HG03064 (cell line): ENCODE measurements around the gene NR5A1.

Source experiments
- ATAC-seq: cut with Tn5 transposase; IDR thresholded peaks from one replicate; pipeline ENCODE4 v1.9.1; 2021; ENCODE audit warnings: low read depth; ENCODE audit not compliant: unreplicated experiment

Gene NR5A1

GRCh38 chr9:124485201-124485600, 22.0 kb downstream of the NR5A1 start:
- no peak for ATAC-seq

- ATAC-seq: no peak
Measured at GRCh38 chr9:124483481-124483880, 23.7 kb downstream of the NR5A1 start.

GRCh38 chr9:124482431-124483031, 24.7 kb downstream of the NR5A1 start:
- ATAC-seq: no peak

GRCh38 chr9:124481115-124481514, 26.1 kb downstream of the NR5A1 start:
- ATAC-seq: no peak

GRCh38 chr9:124480621-124480981, 26.6 kb downstream of the NR5A1 start:
- no peak for ATAC-seq

GRCh38 chr9:124479947-124480620, 27.1 kb downstream of the NR5A1 start:
- ATAC-seq: no peak

- no peak for ATAC-seq
Measured at GRCh38 chr9:124479371-124479770, 27.8 kb downstream of the NR5A1 start.

GRCh38 chr9:124478354-124478753, 28.8 kb downstream of the NR5A1 start:
- ATAC-seq: no peak

- no peak for ATAC-seq
Measured at GRCh38 chr9:124477648-124478285, 29.4 kb downstream of the NR5A1 start.

GRCh38 chr9:124477211-124477647, 30.0 kb downstream of the NR5A1 start:
- ATAC-seq: no peak

- ATAC-seq: no peak
Measured at GRCh38 chr9:124475868-124476690, 31.1 kb downstream of the NR5A1 start.

GRCh38 chr9:124475158-124475867, 31.9 kb downstream of the NR5A1 start:
- no peak for ATAC-seq

- no peak for ATAC-seq
Measured at GRCh38 chr9:124474151-124474550, 33.0 kb downstream of the NR5A1 start.

- ATAC-seq: no peak
Measured at GRCh38 chr9:124473310-124473709, 33.9 kb downstream of the NR5A1 start.

- ATAC-seq: no peak
Measured at GRCh38 chr9:124472770-124473169, 34.4 kb downstream of the NR5A1 start.

- no peak for ATAC-seq
Measured at GRCh38 chr9:124471761-124472160, 35.4 kb downstream of the NR5A1 start.

GRCh38 chr9:124470726-124471125, 36.5 kb downstream of the NR5A1 start:
- no peak for ATAC-seq

GRCh38 chr9:124470306-124470705, 36.9 kb downstream of the NR5A1 start:
- no peak for ATAC-seq

- no peak for ATAC-seq
Measured at GRCh38 chr9:124469011-124469832, 38.0 kb downstream of the NR5A1 start.
